GM18868 (cell line): ENCODE measurements around the gene BRF1.
"Not testable (repeated sequence)": the region's sequence is repeated elsewhere in the genome, so short reads cannot be mapped to it uniquely, and the experiment has no call there.

ENCODE experiments used
- ATAC-seq: cut with Tn5 transposase; IDR thresholded peaks from one replicate; pipeline ENCODE4 v1.9.1; 2021; ENCODE audit warnings: mild to moderate bottlenecking, moderate library complexity; ENCODE audit not compliant: unreplicated experiment

The BRF1 gene

DNA sequence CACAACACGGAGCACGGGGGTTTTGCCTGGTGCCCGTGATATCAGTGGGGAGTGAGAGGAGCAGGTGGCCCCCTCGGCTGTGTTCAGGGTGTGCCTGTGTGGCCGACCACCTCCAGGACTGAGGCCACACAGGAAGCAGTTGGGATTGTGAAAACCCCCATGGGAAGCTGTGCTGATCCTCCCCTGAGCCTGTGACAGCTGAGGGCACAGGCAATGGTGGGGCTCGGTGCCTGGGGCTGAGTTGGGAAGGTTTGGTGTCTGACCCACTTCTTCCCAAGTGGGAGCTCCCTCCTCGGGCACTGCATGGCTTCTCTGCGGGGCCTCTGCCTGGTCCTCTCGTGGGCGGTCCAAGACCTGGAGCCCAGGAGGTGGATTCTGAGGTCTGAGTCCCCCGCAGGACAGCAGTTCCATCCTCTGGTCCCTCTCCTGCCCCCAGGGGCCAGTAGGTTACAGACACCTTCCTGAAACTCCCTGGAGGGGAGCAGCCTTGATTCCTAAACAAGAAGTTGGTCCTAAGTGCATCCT lies 31.6 kb upstream of the BRF1 start:
- no peak for ATAC-seq

GRCh38 chr14:105331575-105332349 lies 31.0 kb upstream of the BRF1 start:
- ATAC-seq: no peak

GRCh38 chr14:105330491-105330895 lies 29.7 kb upstream of the BRF1 start:
- ATAC-seq: no peak

- no peak for ATAC-seq
Measured at GRCh38 chr14:105329411-105330150, 28.8 kb upstream of the BRF1 start.

DNA sequence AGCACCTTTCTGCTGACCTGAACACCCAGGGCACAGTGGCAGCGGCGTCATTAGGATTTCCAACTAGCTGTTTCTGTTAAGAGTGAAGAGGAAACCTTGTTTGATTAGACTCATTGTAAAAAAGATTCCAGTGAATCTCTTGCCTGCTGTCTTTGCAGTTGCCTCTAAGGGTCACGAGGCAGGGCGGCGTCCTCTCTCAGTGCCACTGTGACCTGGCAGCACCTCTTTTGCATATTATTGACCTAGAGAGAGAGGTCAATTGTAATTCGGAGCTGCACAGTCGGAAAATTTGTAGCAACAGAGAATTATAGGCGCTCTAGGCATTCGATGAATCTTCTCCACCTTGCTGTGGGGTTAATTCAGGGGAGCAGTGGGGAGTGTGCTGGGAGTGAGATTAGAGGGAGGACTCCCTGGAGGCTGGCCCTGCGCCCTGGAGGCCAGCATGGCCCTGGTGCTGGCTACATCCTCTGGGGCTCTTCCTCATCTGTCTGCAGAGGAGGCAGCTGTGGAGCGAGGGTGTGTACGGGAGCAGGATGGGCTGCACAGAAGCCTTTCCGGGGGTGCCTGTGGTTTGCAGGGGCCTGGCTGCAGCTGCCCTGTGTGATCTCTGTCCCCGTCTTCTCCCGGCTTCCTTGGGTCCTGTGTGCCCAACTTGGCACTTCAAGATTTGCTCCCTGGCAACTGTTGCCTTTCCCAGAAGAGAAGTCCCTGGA lies 28.0 kb upstream of the BRF1 start:
- no peak for ATAC-seq

DNA sequence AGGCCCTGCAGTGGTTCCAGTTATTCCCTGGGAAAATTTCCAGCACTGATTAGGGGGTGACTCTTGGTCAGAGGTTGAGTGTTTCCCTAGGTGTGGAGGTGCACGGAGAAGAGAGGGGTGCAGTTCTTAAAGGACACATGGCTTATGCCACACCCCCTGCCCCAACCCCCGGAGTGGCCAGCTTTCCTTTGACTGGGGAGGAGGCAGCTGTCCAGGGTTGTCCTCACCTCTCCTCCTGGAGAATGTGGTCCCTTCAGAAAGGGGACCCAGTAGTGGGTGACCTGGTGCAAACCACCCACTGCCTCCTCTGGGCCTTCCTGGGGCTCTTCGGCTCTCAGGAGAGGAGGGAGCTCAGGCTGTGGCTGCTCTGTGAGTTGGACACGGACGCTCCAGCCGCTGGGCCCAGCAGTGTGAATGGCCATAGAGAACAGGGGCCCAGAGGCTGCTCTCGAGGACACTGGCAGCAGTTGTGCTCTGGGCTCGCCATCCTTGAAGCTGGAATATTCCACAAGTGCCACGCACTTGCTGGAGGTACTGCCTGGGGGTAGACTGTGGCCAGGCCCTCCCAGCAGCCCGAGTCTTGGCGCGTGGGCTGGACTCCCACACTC lies 27.4 kb upstream of the BRF1 start:
- ATAC-seq: no peak

DNA sequence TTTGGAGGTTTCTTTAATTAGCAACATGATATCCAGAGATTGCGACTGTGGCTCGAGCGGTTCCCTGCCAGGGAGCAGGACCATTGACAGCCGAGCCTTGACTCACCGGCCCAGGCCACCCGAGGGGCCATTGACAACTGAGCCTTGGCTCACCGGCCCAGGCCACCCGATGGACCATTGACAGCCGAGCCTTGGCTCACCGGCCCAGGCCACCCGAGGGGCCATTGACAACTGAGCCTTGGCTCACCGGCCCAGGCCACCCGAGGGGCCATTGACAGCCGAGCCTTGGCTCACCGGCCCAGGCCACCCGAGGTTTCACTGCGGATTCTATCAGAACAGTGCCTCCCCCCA lies 26.9 kb upstream of the BRF1 start:
- ATAC-seq: not testable (repeated sequence)

GRCh38 chr14:105326891-105327694 lies 26.3 kb upstream of the BRF1 start:
- no peak for ATAC-seq

GRCh38 chr14:105326568-105326867 lies 25.7 kb upstream of the BRF1 start:
- ATAC-seq: no peak

DNA sequence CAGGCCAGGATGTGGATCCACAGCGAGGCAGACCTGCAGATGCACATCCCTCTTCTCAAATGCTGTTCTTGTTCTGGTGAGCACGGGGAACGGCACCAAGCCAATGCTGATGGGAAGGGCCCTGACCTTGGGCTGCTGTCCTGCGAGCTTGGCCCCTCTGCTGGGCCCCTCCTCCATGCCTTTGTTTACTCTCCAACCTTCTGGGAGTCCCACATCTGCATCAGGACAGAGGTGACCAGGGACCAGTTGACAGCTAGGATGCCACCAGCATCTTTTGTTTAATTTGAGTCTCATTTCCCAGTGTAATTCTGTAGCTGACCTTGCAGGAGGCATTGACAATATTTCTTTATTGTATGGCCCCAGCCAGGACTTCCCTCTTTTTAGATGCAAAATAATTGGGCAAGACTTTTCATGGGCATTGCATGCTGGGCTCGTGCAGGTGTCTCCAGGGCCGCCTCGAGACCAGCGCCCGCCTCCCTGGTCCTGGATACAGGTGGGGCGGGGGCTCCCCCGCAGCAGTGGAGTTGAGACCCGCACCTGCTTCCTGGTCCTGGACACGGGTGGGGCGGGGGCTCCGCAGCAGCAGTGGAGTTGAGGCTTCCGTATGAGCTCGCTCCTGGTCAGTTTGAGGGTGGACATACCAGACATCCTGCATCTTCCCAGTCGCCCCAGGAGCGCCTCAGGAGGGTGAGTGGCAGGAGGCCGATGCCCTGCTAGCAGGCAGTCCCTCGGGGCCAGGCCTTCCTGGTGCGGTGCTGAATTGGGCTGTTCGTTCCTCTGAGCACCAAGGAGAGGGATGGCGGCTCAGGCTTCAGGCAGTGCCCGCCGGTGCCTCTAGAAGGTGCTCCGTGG lies 25.1 kb upstream of the BRF1 start:
- no peak for ATAC-seq

DNA sequence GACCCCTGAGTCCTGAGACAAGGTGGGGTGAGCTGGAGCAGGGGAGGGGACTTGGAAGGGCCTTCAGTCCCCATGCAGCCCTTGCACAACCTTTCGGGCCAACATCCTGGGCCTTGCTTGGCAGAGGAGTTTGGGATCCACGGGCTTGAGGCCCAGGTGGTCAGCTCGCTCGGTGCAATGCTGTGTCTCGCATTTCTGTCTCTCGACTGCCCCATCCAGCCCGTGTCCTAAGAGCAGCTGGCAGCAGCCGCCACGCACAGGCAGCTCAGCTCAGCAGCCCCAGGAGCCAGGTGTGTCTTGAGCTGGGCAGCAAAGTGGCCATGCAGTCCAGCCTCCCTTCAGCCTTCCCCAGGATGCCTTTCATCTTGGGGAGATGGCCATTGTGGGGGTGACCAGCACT lies 24.5 kb upstream of the BRF1 start:
- no peak for ATAC-seq

DNA sequence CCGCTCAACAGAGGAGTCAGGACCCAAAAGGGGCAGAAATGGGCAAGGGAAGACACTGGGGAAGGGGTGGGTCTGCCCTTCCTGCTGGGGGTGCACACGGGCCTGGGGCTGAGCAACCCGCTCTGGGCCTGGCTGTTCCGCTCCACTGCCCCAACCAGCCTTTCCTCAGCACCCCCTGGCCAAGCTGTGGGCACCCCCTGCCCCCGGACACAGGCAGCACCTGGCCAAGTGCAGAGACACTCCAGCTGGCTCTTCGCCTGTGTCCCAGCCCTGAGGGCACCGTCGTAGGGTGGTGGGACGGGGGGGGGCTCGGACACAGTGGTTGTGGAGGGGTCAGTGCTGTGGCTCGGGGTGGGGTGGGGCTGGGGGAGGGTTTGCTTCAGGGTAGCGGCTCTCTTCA lies 24.1 kb upstream of the BRF1 start:
- no peak for ATAC-seq

- ATAC-seq: no peak
Measured at GRCh38 chr14:105324080-105324778, 23.4 kb upstream of the BRF1 start.

GRCh38 chr14:105323663-105324062 lies 22.9 kb upstream of the BRF1 start:
- no peak for ATAC-seq

- no peak for ATAC-seq
Measured at GRCh38 chr14:105322791-105323556, 22.2 kb upstream of the BRF1 start.

DNA sequence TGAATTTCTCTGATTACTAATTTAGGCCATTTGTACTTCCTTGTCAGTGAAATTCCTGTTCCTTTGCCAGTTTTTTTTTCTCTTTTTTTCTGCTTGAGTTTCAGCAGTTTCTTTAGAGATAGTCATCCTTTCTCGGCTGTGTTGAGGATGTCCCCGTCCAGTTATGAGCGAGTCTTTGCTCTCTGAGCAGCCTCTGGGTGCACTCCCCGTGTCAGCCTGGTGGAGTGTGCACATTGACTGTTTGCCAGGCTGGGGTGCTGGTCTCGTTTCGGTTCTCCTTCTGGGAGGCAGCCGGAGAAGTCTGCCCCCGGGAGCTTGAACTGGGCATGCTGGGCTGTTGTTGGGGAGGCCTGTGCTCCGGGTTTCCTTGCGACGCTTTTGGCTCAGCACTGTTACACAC lies 16.7 kb upstream of the BRF1 start:
- no peak for ATAC-seq

DNA sequence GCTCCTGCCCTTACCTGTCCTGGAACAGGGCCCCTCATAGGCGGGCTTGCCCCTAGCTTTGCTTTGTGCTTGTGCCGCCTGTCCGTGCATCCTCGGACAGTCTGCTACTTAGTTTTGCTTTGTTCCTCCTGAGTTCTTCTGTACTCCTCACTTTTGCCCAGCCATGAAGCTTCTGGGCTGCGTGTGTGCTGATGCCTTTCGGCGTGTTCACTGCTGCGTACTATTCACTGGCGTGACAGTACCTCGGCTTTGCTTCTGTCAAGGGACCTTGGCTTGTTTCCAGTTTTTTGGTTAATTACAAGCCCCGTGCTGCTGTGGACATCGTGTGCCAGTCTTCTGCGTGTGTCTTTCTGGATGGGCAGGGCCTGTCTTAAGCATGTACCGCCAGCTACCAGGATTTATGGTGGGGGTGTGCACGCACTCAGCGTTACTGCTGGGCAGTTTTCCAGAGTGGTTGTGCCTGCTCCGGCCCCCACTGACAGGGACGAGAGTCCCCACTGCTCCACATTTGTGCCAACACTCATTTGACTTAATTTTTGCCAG lies 16.2 kb upstream of the BRF1 start:
- ATAC-seq: no peak

- no peak for ATAC-seq
Measured at GRCh38 chr14:105316577-105316941, 15.8 kb upstream of the BRF1 start.
